GM12892 (cell line): Measurements from ENCODE around the gene IL37.

Source experiments
- POLR2A ChIP-seq: IDR thresholded peaks from 2 replicates; pipeline ENCODE4 v1.6.1; 2011; ENCODE audit warnings: low read depth, low read length, control low read depth
- POLR2AphosphoS5 ChIP-seq: IDR thresholded peaks from 2 replicates; pipeline ENCODE4 v1.6.1; 2011; ENCODE audit warnings: low read depth, low read length, control low read depth
- TAF1 ChIP-seq: IDR thresholded peaks from 2 replicates; pipeline ENCODE4 v1.6.1; 2011; ENCODE audit warnings: low read depth, mild to moderate bottlenecking, control low read depth, low read length, borderline replicate concordance

DNA sequence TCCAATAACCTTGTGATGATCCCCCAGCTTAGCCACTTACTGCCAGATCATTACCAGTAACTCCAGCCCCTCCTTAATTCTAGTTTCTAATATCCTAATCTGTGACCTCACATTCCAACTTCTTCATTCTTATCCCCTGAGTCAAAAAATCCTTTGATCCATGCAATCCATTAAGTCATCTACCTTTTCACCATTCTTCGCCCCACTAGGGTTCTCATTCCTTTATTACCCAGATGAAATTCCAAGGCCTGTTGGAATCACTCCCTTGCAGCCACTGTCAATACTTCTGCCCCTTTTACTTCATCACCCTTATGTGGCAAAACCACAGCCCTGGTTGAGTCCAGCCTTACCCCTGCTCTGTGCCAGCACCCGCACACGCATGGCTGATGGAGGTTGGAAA is 46.5 kb downstream of the IL37 start:
- TF ChIP-seq POLR2A (no peak), TAF1 (no peak), POLR2AphosphoS5 (no peak)
